GM19239 (cell line): ENCODE measurements around the gene ZNF468.
A peak's percentile ranks its signal among the peaks of the same experiment; 100 is the strongest.
"Not testable (repeated sequence)": the region's sequence is repeated elsewhere in the genome, so short reads cannot be mapped to it uniquely, and the experiment has no call there.

Source experiments
- DNase-seq: peaks from one replicate; pipeline ENCODE4 v3.0.0; 2011; ENCODE audit warnings: low spot score; ENCODE audit not compliant: insufficient read length
- FAIRE-seq: peaks from 2 replicates; lab custom pipeline; 2011; peaks lifted over from hg19 to GRCh38; lab: Jason Lieb, UNC

The ZNF468 gene

GRCh38 chr19:52857378-52858191 lies at the start of gene ZNF468:
ZNF468 (minus strand) TSS chr19:52857619; CDS start chr19:52854272, 3,347 bp downstream.
- peak; percentile 38 for DNase-seq
- FAIRE-seq, result peak; percentile 100

GRCh38 chr19:52904052-52904780 lies 46.8 kb upstream of the ZNF468 start:
- FAIRE-seq, DNase-seq: not testable (repeated sequence)

GRCh38 chr19:52901842-52902241 lies 44.4 kb upstream of the ZNF468 start:
- FAIRE-seq (no peak), DNase-seq (no peak)

- not testable (repeated sequence) for FAIRE-seq, DNase-seq
Observed at GRCh38 chr19:52898596-52898995, 41.2 kb upstream of the ZNF468 start.

GRCh38 chr19:52898101-52898500 lies 40.7 kb upstream of the ZNF468 start:
- FAIRE-seq (no peak), DNase-seq (no peak)

GRCh38 chr19:52897138-52897935 lies 39.9 kb upstream of the ZNF468 start, which contains the start of gene ZNF320:
ZNF320 (minus strand) TSS chr19:52897635; CDS start chr19:52890255, 7,380 bp downstream.
- DNase-seq, result peak; percentile 79
- FAIRE-seq, result peak; percentile 89

- peak; percentile 6 for DNase-seq
- no peak for FAIRE-seq
Observed at GRCh38 chr19:52896431-52897137, 39.2 kb upstream of the ZNF468 start.

- DNase-seq, result no peak
- FAIRE-seq, result no peak
Observed at GRCh38 chr19:52891336-52891735, 33.9 kb upstream of the ZNF468 start.

- no peak for DNase-seq
- FAIRE-seq, result no peak
Observed at GRCh38 chr19:52889931-52890330, 32.5 kb upstream of the ZNF468 start.

GRCh38 chr19:52889076-52889475 lies 31.7 kb upstream of the ZNF468 start:
- no peak for FAIRE-seq
- no peak for DNase-seq

- FAIRE-seq (no peak), DNase-seq (no peak)
Observed at GRCh38 chr19:52880895-52881389, 23.5 kb upstream of the ZNF468 start.

- DNase-seq, FAIRE-seq: not testable (repeated sequence)
Observed at GRCh38 chr19:52872996-52873395, 15.6 kb upstream of the ZNF468 start.

GRCh38 chr19:52871466-52871865 lies 14.0 kb upstream of the ZNF468 start:
- DNase-seq, result no peak
- FAIRE-seq, result no peak

GRCh38 chr19:52868031-52868430 lies 10.6 kb upstream of the ZNF468 start:
- FAIRE-seq, DNase-seq: not testable (repeated sequence)

GRCh38 chr19:52856540-52857377 lies 660 bp downstream of the ZNF468 start:
- DNase-seq, result peak; percentile 2
- FAIRE-seq, result not testable (repeated sequence)

GRCh38 chr19:52847352-52847751 lies 10.1 kb downstream of the ZNF468 start:
- FAIRE-seq, result not testable (repeated sequence)

GRCh38 chr19:52840825-52841465 lies 16.5 kb downstream of the ZNF468 start:
- not testable (repeated sequence) for DNase-seq, FAIRE-seq

More at GRCh38 chr19:52847352-52847751, 10.1 kb downstream of the ZNF468 start:
- not testable (repeated sequence) for DNase-seq

- DNase-seq, FAIRE-seq: not testable (repeated sequence)
Observed at GRCh38 chr19:52834289-52834688, 23.1 kb downstream of the ZNF468 start.
